Left cardiac atrium (tissue), 4 donors: ENCODE results near the gene CAB39. TPM values are rescaled to one million over a fixed set of nuclear protein-coding genes. Genes with fewer than 3 reads are reported as not detected.

Experiments
- ATAC-seq, 2 donors: fragments of 200-7000 bp; cut with Tn5 transposase; one replicate each; pipeline ENCODE4 v1.9.1; 2020; ENCODE audit warnings: mild to moderate bottlenecking in 2 of 2, moderate library complexity in 2 of 2
- DNase-seq: peaks from one replicate; pipeline ENCODE4 v3.0.0-alpha.2; 2020
- intact Hi-C, 2 donors: fragments of 100-400 bp; cut with DNase I; formaldehyde crosslinking; loops; one replicate each; pipeline versions ENCODE4 v1.14.1 to v1.15.1; 2022 to 2023
- long read RNA-seq: library from polyadenylated mRNA; unstranded; transcript quantifications from one replicate; pipeline ENCODE4 v2.0.0, GENCODE V29; 2021
- total RNA-seq, 2 donors: library from RNA; stranded (reverse); fragmentation: NEBNext Ultra II Directional; extraction: Animal tissue kit (Norgen Biotek cat#: 25700); gene quantifications; one replicate each; pipeline ENCODE4 v1.2.1, GENCODE V29; 2021
- donor health status: DM: no; HTN: yes; CAD: no.
- donor health status: DM: no; HTN: yes; CAD: no; lungs with severe emphysema.
- donor health status: DM: yes; HTN: yes; CAD: no.
- donor health status: Dilated cardiomyopathy.

The CAB39 gene
- total RNA-seq, result 10 to 100 TPM; 85.5 to 87.8 TPM
- long read RNA-seq, transcript CAB39-201 (9 exons, 3,826 nt), result major isoform, 9 of 21 reads
- long read RNA-seq, partial matches to known transcripts, result 5 of 21 reads
- long read RNA-seq, other reads (novel, unspliced or antisense), result 5 of 21 reads

DNA sequence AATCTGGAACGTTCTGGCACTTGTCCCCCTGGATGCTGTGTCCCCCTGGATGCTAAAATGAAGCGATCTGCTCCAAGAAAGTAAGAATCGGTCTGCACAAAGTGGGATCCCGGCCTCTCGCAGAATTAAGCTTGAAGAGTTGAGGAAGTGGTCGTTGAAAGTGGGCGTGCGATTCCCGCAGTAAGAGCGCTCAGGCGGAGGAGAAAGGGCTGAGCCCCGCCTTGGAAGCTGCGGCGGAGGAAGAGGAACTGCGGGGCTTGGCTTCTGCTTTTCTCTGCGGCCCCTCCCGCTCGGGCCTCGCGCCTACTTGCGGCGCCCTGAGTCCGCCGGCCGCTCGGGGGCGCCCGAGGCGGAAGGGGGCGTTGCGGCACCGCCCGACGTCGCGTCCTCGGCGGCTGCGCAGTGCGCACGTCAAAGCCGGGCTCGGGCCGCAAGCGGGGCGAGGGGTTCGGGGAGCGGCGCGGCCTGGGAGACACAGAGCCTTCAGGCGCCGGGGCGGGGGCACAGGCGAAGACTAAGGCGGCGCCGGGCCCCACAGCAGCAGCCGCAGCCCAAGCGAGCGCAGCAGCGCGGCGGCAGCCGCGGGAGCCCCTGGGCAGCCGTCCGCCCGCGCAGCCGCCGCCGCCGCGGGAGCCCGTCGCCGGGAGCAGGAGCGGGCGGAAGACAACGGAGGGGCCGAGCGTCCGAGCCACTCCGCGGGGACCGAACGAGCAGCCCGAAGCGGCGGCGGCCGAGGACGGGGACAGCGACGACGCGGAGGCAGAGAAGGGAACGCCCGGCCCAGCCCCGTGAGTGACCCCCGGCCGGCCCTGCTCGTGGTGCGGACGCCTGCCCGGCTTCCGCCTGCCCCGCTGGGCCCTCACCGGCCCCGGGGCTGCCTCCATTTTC, at the start of gene CAB39:
Gene CAB39, plus strand, starts transcription at position 400 of the 888 bp plus-strand sequence. CDS start 47,160 bp downstream, outside the sequence.
- DNase-seq (peak; percentile 91), ATAC-seq (peak; percentile 92 to 96)
- intact Hi-C loops, result loop anchor here in 1 of 2 donors (5.0 kb wide), 1 partner anchor 85 kb away; no protein-coding TSS in a partner anchor

DNA sequence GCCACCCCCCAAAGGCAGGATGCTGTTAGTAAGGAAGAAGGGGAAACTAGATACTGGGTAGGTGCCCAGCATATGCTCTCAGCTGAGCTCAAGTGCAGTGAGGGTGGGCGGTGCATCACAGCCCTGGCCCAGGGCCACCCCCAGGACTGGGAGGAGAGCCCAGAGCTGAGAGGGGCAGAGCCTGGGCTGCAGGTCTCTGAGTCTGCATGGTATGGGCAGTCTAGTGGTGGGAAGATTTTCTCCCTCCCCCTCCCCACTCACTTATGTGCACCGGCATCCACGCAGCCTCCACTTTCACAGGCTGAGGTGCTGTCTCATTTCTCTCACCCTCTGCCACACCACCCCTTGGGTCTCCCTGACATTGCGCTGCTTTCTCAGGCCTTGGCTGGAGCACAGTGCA, 48.5 kb upstream of the CAB39 start:
- no peak for DNase-seq
- intact Hi-C loops, result loop anchor here in 1 of 2 donors (5.0 kb wide), 1 partner anchor 348 kb away; no protein-coding TSS in a partner anchor

DNA sequence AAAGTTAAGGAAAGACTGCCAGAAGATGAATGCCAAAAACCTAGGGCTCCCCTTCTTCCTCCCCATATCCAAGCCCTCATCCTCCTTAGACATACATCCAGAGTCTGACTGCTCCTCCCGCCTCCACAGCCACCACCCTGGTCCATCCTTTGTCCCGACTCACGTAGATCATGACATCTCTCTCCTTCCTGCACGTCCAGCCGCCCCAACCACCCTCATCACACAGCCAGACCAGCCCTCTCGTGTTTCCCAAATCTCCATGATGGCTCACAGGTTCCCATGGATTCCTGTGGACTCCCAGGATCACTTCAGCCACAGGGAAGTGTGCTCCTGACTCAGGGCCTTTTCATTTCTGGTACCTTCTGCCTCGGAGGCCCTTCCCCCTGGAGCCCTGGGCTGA, 47.8 kb upstream of the CAB39 start:
- no peak for DNase-seq
- intact Hi-C loops, result loop anchor here in 1 of 2 donors (5.0 kb wide), 1 partner anchor 347 kb away; no protein-coding TSS in a partner anchor
- no peak for ATAC-seq

More for the DNA sequence above, 48.5 kb upstream of the CAB39 start:
- peak; percentile 69 to 73 for ATAC-seq

DNA sequence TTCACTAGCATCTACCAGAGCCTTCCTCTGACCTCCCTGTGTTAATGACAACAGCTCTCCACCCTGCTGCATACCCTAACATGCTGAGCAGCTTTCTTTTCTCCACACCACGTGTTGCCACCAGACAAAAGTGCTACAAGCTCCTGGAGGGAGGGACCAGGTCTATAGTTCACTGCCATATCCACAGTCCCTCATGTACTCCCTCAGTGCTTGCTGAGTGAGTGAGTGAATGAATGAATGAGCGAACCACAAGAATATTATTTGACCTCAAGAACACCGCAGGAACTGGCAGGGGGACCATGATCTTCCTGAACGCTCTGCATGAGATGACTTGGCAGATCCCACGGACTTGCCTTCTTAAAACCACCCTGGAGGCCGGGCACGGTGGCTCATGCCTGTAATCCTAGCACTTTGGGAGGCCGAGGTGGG, 47.4 kb upstream of the CAB39 start:
- DNase-seq, result no peak
- intact Hi-C loops, result no loop called here
- ATAC-seq, result no peak

GRCh38 chr2:230666446-230666845, 46.2 kb upstream of the CAB39 start:
- ATAC-seq (no peak), DNase-seq (no peak)
- intact Hi-C loops, result no loop called here

- DNase-seq (no peak), ATAC-seq (peak; percentile 6 to 56)
- intact Hi-C loops, result no loop called here
These were observed 45.5 kb upstream of the CAB39 start for GRCh38 chr2:230666885-230667712.

DNA sequence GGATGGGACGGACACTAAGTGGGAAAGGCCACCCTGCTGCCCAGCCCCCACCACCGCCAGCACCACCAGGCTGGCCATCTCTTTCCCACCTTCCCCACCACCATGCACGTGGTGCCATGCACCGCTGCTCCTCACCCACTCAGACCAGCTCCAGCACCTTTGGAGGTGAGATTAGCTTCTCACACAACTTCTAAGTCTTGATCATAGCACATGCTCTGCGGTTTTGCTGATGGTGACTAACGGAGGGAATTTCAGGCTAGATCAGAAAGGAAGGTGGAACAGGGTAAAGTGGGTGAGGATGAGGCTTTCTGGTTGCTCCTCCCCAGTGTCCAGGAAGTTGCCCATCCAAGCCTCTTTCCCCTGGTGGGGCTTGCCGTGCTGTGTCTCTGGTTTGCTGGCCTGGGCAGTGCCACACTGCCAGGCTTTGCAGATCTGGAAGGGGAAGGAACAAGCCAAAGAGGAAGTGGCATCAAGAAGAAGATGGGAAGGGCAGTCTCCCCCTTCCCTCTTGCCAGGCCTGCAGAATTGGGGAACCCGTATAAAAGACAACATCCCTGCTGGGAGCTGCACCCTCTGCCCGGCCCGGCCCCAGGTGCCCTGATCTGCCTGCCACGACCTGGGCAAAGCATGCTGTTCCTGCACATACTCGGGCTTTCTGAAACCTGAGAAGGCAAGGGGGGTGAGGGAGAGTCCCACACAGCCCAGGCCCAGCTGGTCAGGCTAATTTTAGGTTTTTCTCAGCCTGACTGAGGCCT, 44.3 kb upstream of the CAB39 start:
- peak; percentile 72 to 78 for ATAC-seq
- intact Hi-C loops, result no loop called here
- DNase-seq, result peak; percentile 32

DNA sequence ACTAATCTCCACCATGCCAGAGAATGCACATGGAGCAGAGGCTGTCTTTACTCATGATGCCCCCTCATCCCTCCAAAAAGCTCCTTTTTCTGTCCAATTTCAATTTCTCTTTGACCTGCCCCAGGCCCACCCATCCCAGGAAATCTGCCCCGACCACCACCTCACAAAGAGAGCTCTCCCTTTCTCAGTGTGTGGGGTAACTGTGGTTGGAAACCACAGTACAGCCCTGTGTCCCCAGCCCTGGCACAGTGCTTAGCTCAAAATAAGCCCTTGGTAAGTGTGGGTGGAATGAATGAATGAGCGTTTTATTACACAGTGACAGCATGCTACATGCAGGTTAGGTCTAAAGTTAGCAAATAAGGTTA, 43.7 kb upstream of the CAB39 start:
- DNase-seq, result no peak
- intact Hi-C loops, result no loop called here
- ATAC-seq, result peak; percentile 2 to 4

DNA sequence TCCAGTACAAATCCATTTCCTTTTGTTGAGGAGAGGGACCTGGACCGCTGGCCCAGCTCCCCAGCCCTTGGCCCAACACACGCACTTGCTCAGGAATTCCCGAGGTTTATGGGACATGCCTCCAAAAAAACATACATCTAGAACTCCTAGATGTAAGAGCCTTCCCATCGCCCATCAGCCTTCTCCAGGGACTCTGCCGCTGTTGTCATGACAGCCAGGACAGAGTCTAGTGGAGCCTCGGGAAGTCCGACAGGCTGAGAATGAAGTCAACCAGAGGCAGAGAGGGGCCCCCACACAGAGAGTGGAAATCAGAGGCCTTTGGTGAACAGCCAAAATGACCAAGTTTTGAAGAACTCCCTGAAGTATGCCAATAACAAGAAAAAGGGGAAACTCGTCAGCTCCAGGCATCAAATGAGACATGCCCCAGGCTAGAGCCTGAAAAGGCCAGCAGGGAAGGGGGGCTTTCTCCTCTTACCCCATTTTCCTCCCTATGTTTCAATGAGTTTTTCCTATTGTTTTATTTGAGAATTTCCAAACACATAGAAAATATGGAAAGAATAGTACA, 43.2 kb upstream of the CAB39 start:
- intact Hi-C loops, result no loop called here
- DNase-seq (no peak), ATAC-seq (no peak)

DNA sequence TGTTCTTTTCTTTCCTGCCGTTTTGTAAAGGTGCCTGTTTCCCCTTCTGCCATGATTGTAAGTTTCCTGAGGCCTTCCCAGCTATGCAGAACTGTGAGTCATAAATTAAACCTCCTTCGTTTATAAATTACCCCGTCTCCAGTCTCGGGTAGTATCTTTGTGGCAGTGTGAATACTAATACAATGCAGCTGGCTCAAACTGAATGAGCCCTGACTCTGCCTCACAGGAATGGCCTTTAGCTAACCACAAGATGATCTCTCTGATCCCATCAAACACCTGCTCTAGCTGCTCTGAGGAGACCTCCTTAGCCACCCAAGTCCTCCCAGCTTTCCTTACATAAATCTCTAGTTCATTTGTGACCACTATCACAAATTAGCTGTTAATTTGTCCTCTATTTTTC, 41.5 kb upstream of the CAB39 start:
- DNase-seq (no peak), ATAC-seq (no peak)
- intact Hi-C loops, result no loop called here

DNA sequence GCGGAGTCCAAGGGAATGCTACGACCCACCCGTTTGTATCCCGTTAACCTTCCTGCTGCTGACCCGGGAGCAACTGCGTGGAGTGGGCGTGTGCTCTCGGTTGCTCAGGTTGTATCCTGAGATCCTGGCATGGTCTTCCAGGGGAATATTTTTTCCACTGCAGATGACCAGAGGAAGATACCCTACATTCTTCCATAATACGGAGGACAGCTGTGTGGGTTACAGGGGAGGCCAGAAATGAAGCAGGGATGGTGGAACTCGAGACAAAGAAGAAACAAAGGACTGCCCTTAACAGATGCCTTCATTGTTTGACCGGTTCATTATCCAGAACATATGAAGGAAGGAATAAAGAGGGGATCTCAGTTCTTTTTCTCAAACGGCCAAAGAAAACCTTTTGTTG, 39.8 kb upstream of the CAB39 start:
- intact Hi-C loops, result no loop called here
- DNase-seq (no peak), ATAC-seq (no peak)

GRCh38 chr2:230674401-230674800, 38.2 kb upstream of the CAB39 start:
- DNase-seq (no peak), ATAC-seq (no peak)
- intact Hi-C loops, result no loop called here

GRCh38 chr2:230674966-230675672, 37.5 kb upstream of the CAB39 start:
- ATAC-seq (no peak), DNase-seq (no peak)
- intact Hi-C loops, result no loop called here

- intact Hi-C loops, result no loop called here
- DNase-seq, result no peak
- no peak for ATAC-seq
These were observed 36.1 kb upstream of the CAB39 start for GRCh38 chr2:230676546-230676945.

- ATAC-seq (peak in 1 of 2 donors; percentile 23), DNase-seq (no peak)
- intact Hi-C loops, result no loop called here
These were observed 35.3 kb upstream of the CAB39 start for GRCh38 chr2:230677201-230677946.

- ATAC-seq, result no peak
- DNase-seq, result no peak
- intact Hi-C loops, result no loop called here
These were observed 34.6 kb upstream of the CAB39 start for GRCh38 chr2:230678018-230678417.

- intact Hi-C loops, result no loop called here
- no peak for ATAC-seq
- no peak for DNase-seq
These were observed 34.2 kb upstream of the CAB39 start for GRCh38 chr2:230678451-230678850.
